Lower leg skin (tissue), 4 donors: ENCODE results near the gene MLST8. TPM values are rescaled to one million over a fixed set of nuclear protein-coding genes. Genes with fewer than 3 reads are reported as not detected.

Source experiments
- DNase-seq, 2 donors: peaks; one replicate each; pipeline ENCODE4 v3.0.0-alpha.2; 2019; ENCODE audit warnings: low spot score in 2 of 2
- H3K4me3 ChIP-seq: fragments of 200-600 bp; sonication (generic); 2 replicates; pipeline ENCODE4 v1.5.1; 2017; ENCODE audit warnings: mild to moderate bottlenecking, low read depth; ENCODE audit not compliant: poor library complexity, severe bottlenecking
- POLR2A ChIP-seq, 2 donors: fragments of 450-650 bp; IDR thresholded peaks; one replicate each; pipeline ENCODE4 v1.6.1; 2016 to 2017; ENCODE audit warnings: antibody characterized with exemption in 2 of 2, mild to moderate bottlenecking in 1 of 2, moderate library complexity in 1 of 2
- WGBS, 2 donors: methylation state at CpG; one replicate each; pipeline ENCODE4 v1.1.5; 2018; 5-methylcytosine and 5-hydroxymethylcytosine counted together
- intact Hi-C: fragments of 100-400 bp; cut with DNase I; formaldehyde crosslinking; loops from one replicate; pipeline ENCODE4 v1.15.0; 2023; ENCODE audit warnings: low total_unique reads
- total RNA-seq, 4 donors: library from RNA; depleted of rRNA; stranded (reverse); fragments of >200 nt; gene quantifications; one replicate each; pipeline ENCODE4 v1.1.0, GENCODE V29; 2016
- TF ChIP-seq, protein P1 (sequence below), 3 donors: fragments of 450-650 bp; IDR thresholded peaks; one replicate each; pipeline ENCODE4 v1.5.1; 2016; ENCODE audit warnings: antibody characterized with exemption in 3 of 3, mild to moderate bottlenecking in 3 of 3, moderate library complexity in 2 of 3

MLST8 gene
- total RNA-seq, 4 donors from 2014 or later = 43.8 to 69.4 (median 54.9) TPM

DNA sequence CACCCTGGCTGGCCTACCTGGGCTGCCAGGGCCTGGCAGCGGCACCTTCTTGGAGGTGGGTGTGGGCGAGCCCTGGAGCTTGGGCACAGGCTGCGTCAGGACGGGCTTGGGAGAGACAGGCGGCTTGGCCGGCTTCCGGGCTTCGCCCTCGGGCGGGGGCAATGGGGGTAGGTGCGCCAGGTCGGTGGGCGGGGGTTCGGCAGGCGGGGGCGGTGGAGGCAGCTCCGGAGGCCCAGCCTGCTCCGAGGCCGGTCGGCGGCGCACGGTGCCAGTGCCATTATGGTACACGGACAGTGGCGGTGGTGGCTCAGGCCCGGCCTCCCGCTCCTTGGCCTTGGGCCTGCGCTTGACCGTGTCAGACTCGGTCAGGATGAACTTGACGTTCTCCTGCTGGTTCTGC, 25.7 kb upstream of the MLST8 start:
- WGBS, 2 donors = 59 to 72% methylated on average over 25 of the region's 31 CpGs
- H3K4me3 ChIP-seq = no peak overlapping the region

DNA sequence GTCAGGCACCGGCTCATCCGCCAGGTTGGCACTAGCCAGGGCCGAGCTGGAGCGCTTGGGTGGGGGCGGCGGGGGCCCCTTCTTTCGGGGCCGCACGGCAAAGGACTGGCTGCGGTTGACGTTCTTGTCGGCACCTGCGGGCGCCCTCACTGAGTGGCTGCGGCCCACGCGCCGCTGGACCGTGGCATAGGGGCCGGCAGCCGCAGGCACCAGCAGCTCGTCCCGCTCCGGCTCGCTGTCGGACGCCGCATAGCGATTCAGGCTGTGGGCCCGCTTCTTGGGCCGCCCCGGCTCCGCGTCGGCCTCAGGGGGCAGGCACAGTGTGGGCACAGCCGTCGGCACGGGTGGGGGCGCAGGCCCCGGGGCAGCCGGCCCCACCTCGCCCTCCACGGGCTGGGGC, 24.8 kb upstream of the MLST8 start:
- H3K4me3 ChIP-seq = no peak overlapping the region
- no peak for DNase-seq
- intact Hi-C loops = no loop called here
- 85 to 92% methylated on average over 31 to 36 of the region's 43 CpGs for WGBS, 2 donors
- TF ChIP-seq POLR2A (IDR thresholded peaks at IDR 0.05) = no peak
- TF ChIP-seq, protein P1, sequence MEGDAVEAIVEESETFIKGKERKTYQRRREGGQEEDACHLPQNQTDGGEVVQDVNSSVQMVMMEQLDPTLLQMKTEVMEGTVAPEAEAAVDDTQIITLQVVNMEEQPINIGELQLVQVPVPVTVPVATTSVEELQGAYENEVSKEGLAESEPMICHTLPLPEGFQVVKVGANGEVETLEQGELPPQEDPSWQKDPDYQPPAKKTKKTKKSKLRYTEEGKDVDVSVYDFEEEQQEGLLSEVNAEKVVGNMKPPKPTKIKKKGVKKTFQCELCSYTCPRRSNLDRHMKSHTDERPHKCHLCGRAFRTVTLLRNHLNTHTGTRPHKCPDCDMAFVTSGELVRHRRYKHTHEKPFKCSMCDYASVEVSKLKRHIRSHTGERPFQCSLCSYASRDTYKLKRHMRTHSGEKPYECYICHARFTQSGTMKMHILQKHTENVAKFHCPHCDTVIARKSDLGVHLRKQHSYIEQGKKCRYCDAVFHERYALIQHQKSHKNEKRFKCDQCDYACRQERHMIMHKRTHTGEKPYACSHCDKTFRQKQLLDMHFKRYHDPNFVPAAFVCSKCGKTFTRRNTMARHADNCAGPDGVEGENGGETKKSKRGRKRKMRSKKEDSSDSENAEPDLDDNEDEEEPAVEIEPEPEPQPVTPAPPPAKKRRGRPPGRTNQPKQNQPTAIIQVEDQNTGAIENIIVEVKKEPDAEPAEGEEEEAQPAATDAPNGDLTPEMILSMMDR (IDR thresholded peaks at IDR 0.05) = no peak

More for the DNA sequence above, 25.7 kb upstream of the MLST8 start:
- TF ChIP-seq POLR2A (IDR thresholded peaks at IDR 0.05) = no peak
- TF ChIP-seq, protein P1 (IDR thresholded peaks at IDR 0.05) = no peak
- DNase-seq = peak in 1 of 2 donors; percentile 84
- intact Hi-C loops = no loop called here

- TF ChIP-seq, protein P1 (IDR thresholded peaks at IDR 0.05) = no peak
- TF ChIP-seq POLR2A (IDR thresholded peaks at IDR 0.05) = no peak
- DNase-seq = peak in 1 of 2 donors; percentile 86
- 72 to 81% methylated on average over 23 to 39 of the region's 46 CpGs for WGBS, 2 donors
- intact Hi-C loops = no loop called here
- H3K4me3 ChIP-seq = no peak overlapping the region
These were observed 24.0 kb upstream of the MLST8 start for GRCh38 chr16:2180962-2181923.

DNA sequence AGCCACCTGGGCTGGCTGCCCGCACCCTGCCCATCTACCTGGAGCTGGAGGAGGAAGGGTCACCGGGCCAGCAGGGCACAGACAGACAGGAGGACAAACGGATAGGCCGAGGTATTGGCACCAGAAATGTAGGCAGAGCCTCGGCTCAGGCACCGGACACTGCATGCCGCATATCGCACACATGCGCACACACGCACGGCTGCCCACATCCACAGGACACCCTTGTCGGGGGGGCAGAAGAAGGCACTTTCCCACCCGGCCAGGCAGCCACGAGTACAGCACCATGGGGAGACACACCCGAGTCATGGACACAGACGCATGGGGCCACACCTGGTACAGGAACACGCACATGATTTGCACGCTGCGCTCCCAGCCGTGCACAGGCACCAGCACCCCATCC, 23.3 kb upstream of the MLST8 start:
- no peak for TF ChIP-seq POLR2A (IDR thresholded peaks at IDR 0.05)
- TF ChIP-seq, protein P1 (IDR thresholded peaks at IDR 0.05) = no peak
- no peak for DNase-seq
- H3K4me3 ChIP-seq = no peak overlapping the region
- intact Hi-C loops = no loop called here
- WGBS, 2 donors = 89 to 94% methylated on average over 20 of the region's 20 CpGs

DNA sequence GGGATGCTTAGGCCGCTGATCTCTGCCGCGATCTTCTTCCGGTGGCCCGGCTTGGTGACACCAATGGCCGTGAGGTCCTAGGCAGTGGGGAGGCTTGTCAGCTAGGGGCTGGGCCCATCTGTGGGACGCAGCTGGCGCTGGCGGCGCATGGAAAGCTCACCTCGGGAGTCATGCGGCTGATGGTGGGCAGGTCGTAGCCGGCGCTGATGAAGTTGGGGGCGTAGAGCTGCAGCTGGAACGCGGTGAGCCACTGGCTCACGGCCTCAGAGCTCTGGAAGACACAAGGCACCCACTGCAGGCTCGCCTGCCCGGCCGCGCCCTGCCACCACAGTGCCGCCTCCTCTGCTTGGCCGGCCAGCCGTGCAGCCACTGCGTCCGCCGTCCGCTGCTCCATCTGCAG, 21.6 kb upstream of the MLST8 start:
- DNase-seq = no peak
- WGBS, 2 donors = 89 to 97% methylated on average over 17 to 26 of the region's 30 CpGs
- no peak for TF ChIP-seq POLR2A (IDR thresholded peaks at IDR 0.05)
- TF ChIP-seq, protein P1 (IDR thresholded peaks at IDR 0.05) = no peak
- H3K4me3 ChIP-seq = no peak overlapping the region
- intact Hi-C loops = no loop called here
